Measurements from ENCODE around the gene SLC45A3. TPM values are rescaled to one million over a fixed set of nuclear protein-coding genes. Genes with fewer than 3 reads are reported as not detected.

Gene SLC45A3
- total RNA-seq, 1 experiment from 2014 or later, result 16.7 TPM

GRCh38 chr1:205620269-205620668, 60.0 kb downstream of the SLC45A3 start:
- no peak for DNase-seq
- H2BK12ac ChIP-seq (ENCODE audit: insufficient read length, low read depth, low read length), result no peak overlapping the region
- Mint-ChIP-seq H3K4me3 (no peak overlapping the region), H3K9me3 (no peaks in the 10 kb centered on the region), H3K4me1 (0 out of 4 replicates have a peak, but pooled peaks cover 0 to 4% of the 10 kb centered on the region in 2 experiments), H3K36me3 (ENCODE audit: insufficient read depth in 1 of 3, low read depth in 3 of 3) (peaks cover 32 to 74% (median 71%) of the 10 kb centered on the region in 3 experiments; a peak in 6 of 7 replicates), H3K27me3 (ENCODE audit: low read depth) (no peaks in the 10 kb centered on the region), H3K27ac (peak overlapping the region in 2 of 3 experiments; percentile 15 to 35; a peak in 2 of 7 replicates)
- no peak overlapping the region for H4K91ac ChIP-seq (ENCODE audit: insufficient read length, low read depth, low read length)
- peaks cover 2% of the 10 kb centered on the region; the same call in 1 of the 2 replicates for H3K79me2 ChIP-seq (ENCODE audit: insufficient read depth, low read length)
- H3K18ac ChIP-seq (ENCODE audit: insufficient read length, low read depth, low read length), result no peak overlapping the region
- no peak overlapping the region for H3K23ac ChIP-seq (ENCODE audit: insufficient read length, low read depth, low read length)
- no peak overlapping the region for H2BK15ac ChIP-seq (ENCODE audit: low read depth, low read length)
- H4K20me1 ChIP-seq (ENCODE audit: control insufficient read depth, insufficient read depth, insufficient read length), result no peaks in the 10 kb centered on the region
- H3K4ac ChIP-seq (ENCODE audit: low read depth, low read length), result no peak overlapping the region
- no peak overlapping the region for H2AFZ ChIP-seq (ENCODE audit: low read length)
- no peaks in the 10 kb centered on the region for H3K4me1 ChIP-seq (ENCODE audit: insufficient read depth, low read length)
- H3K9ac ChIP-seq (ENCODE audit: extremely low read depth, insufficient read length, low read length), result no peak overlapping the region
- no peaks in the 10 kb centered on the region for H3K9me3 ChIP-seq (ENCODE audit: control insufficient read depth, low read depth, low read length)
- H2BK20ac ChIP-seq (ENCODE audit: low read depth, low read length, poor library complexity, severe bottlenecking), result no peak overlapping the region
- no peaks in the 10 kb centered on the region for H3K27me3 ChIP-seq (ENCODE audit: insufficient read depth, low read length)
- H2BK120ac ChIP-seq (ENCODE audit: low read depth, low read length, poor library complexity, severe bottlenecking), result no peak overlapping the region
- H3K4me2 ChIP-seq (ENCODE audit: insufficient read depth, insufficient read length, low read length), result no peak overlapping the region
- H4K8ac ChIP-seq (replicated peaks; ENCODE audit: insufficient read length, low read depth, low read length), result no peak overlapping the region
- no peak overlapping the region for H3T11ph ChIP-seq (ENCODE audit: low read length)
- no peak overlapping the region for H3K14ac ChIP-seq (ENCODE audit: insufficient read depth, low read length)
- no peak overlapping the region for H3K56ac ChIP-seq (ENCODE audit: insufficient read length, low read depth, low read length)
- peaks cover 6% of the 10 kb centered on the region for H3K79me1 ChIP-seq (ENCODE audit: insufficient read depth, low read depth, low read length, poor library complexity, severe bottlenecking)
- no peak overlapping the region for H3K27ac ChIP-seq (ENCODE audit: insufficient read length, low read depth, low read length)
- no peak overlapping the region for H4K5ac ChIP-seq (ENCODE audit: insufficient read length, low read depth, low read length)
- no peak overlapping the region for H2AK5ac ChIP-seq (ENCODE audit: insufficient read length, low read length)
- WGBS (ENCODE audit: extremely low coverage, insufficient read length, low lambda C conversion rate), result no CpG with 5 or more reads among the region's 6 CpGs
- H2BK5ac ChIP-seq (ENCODE audit: insufficient read length, low read length), result no peak overlapping the region
- no peaks in the 10 kb centered on the region for H3K23me2 ChIP-seq (ENCODE audit: insufficient read length, low read depth, low read length, poor library complexity, severe bottlenecking)
- TF ChIP-seq, protein P1, sequence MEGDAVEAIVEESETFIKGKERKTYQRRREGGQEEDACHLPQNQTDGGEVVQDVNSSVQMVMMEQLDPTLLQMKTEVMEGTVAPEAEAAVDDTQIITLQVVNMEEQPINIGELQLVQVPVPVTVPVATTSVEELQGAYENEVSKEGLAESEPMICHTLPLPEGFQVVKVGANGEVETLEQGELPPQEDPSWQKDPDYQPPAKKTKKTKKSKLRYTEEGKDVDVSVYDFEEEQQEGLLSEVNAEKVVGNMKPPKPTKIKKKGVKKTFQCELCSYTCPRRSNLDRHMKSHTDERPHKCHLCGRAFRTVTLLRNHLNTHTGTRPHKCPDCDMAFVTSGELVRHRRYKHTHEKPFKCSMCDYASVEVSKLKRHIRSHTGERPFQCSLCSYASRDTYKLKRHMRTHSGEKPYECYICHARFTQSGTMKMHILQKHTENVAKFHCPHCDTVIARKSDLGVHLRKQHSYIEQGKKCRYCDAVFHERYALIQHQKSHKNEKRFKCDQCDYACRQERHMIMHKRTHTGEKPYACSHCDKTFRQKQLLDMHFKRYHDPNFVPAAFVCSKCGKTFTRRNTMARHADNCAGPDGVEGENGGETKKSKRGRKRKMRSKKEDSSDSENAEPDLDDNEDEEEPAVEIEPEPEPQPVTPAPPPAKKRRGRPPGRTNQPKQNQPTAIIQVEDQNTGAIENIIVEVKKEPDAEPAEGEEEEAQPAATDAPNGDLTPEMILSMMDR (conservative IDR thresholded peaks at IDR 0.05), result no peak
